H9 (cell line): ENCODE measurements around the gene UCHL1. TPM values are rescaled to one million over a fixed set of nuclear protein-coding genes. Genes with fewer than 3 reads are reported as not detected.

ENCODE experiments used
- DNase-seq: peaks from one replicate; pipeline ENCODE4 v3.0.0-alpha.2; 2017
- H2AFZ ChIP-seq: one replicate; pipeline ENCODE4 v1.6.1; 2013; ENCODE audit warnings: mild to moderate bottlenecking, low read length, control low read depth, moderate library complexity
- H2AK5ac ChIP-seq: 2 replicates; pipeline ENCODE4 v1.6.1; 2013; ENCODE audit warnings: low read length, control low read depth, mixed read lengths; ENCODE audit not compliant: insufficient read length
- H2BK120ac ChIP-seq: one replicate; pipeline ENCODE4 v1.6.1; 2013; ENCODE audit warnings: low read depth, mild to moderate bottlenecking, low read length, control low read depth, inconsistent platforms; ENCODE audit not compliant: poor library complexity, severe bottlenecking
- H2BK12ac ChIP-seq: 2 replicates; pipeline ENCODE4 v1.6.1; 2013; ENCODE audit warnings: low read length, control low read depth, mixed read lengths, low read depth; ENCODE audit not compliant: insufficient read length
- H2BK15ac ChIP-seq: 2 replicates; pipeline ENCODE4 v1.6.1; 2013; ENCODE audit warnings: low read depth, low read length, control low read depth
- H2BK20ac ChIP-seq: one replicate; pipeline ENCODE4 v1.6.1; 2013; ENCODE audit warnings: low read depth, mild to moderate bottlenecking, low read length, control low read depth, inconsistent platforms; ENCODE audit not compliant: poor library complexity, severe bottlenecking
- H2BK5ac ChIP-seq: 2 replicates; pipeline ENCODE4 v1.6.1; 2013; ENCODE audit warnings: low read length, control low read depth, mixed read lengths; ENCODE audit not compliant: insufficient read length
- H3K14ac ChIP-seq: 2 replicates; pipeline ENCODE4 v1.6.1; 2013; ENCODE audit warnings: low read length, control low read depth; ENCODE audit not compliant: insufficient read depth
- H3K18ac ChIP-seq: 2 replicates; pipeline ENCODE4 v1.6.1; 2013; ENCODE audit warnings: low read depth, mild to moderate bottlenecking, mixed read lengths, low read length, control low read depth; ENCODE audit not compliant: insufficient read length
- H3K23ac ChIP-seq: 2 replicates; pipeline ENCODE4 v1.6.1; 2013; ENCODE audit warnings: low read length, control low read depth, mixed read lengths, low read depth; ENCODE audit not compliant: insufficient read length
- H3K23me2 ChIP-seq: 2 replicates; pipeline ENCODE4 v1.6.1; 2013; ENCODE audit warnings: low read depth, mild to moderate bottlenecking, mixed read lengths, low read length, control low read depth; ENCODE audit not compliant: insufficient read length, poor library complexity, severe bottlenecking
- H3K27ac ChIP-seq: 2 replicates; pipeline ENCODE4 v1.5.1; 2013; ENCODE audit warnings: low read length, control low read depth, mixed read lengths, low read depth; ENCODE audit not compliant: insufficient read length
- H3K27me3 ChIP-seq: 2 replicates; pipeline ENCODE4 v1.6.1; 2013; ENCODE audit warnings: low read length, control low read depth, inconsistent platforms; ENCODE audit not compliant: insufficient read depth
- H3K4ac ChIP-seq: 2 replicates; pipeline ENCODE4 v1.6.1; 2013; ENCODE audit warnings: low read depth, mild to moderate bottlenecking, control low read depth, inconsistent platforms, low read length, moderate library complexity
- H3K4me1 ChIP-seq: 2 replicates; pipeline ENCODE4 v1.6.1; 2013; ENCODE audit warnings: low read length, control low read depth, inconsistent platforms; ENCODE audit not compliant: insufficient read depth
- H3K4me2 ChIP-seq: 2 replicates; pipeline ENCODE4 v1.6.1; 2013; ENCODE audit warnings: low read length, control low read depth, mixed read lengths; ENCODE audit not compliant: insufficient read length, insufficient read depth
- H3K56ac ChIP-seq: 2 replicates; pipeline ENCODE4 v1.6.1; 2013; ENCODE audit warnings: low read depth, mild to moderate bottlenecking, mixed read lengths, low read length, control low read depth; ENCODE audit not compliant: insufficient read length
- H3K79me1 ChIP-seq: 2 replicates; pipeline ENCODE4 v1.6.1; 2013; ENCODE audit warnings: low read depth, mild to moderate bottlenecking, moderate library complexity, low read length, control low read depth, inconsistent platforms; ENCODE audit not compliant: insufficient read depth, poor library complexity, severe bottlenecking
- H3K79me2 ChIP-seq: 2 replicates; pipeline ENCODE4 v1.6.1; 2013; ENCODE audit warnings: low read length, control low read depth, inconsistent platforms; ENCODE audit not compliant: insufficient read depth
- H3K9ac ChIP-seq: 2 replicates; pipeline ENCODE4 v1.6.1; 2013; ENCODE audit warnings: low read length, control low read depth, mixed read lengths; ENCODE audit not compliant: insufficient read length; ENCODE audit errors: extremely low read depth
- H3K9me3 ChIP-seq: one replicate; pipeline ENCODE4 v1.6.1; 2013; ENCODE audit warnings: low read depth, low read length, inconsistent platforms; ENCODE audit not compliant: control insufficient read depth
- H3T11ph ChIP-seq: one replicate; pipeline ENCODE4 v1.6.1; 2013; ENCODE audit warnings: mild to moderate bottlenecking, low read length, control low read depth, inconsistent platforms
- H4K20me1 ChIP-seq: one replicate; pipeline ENCODE4 v1.6.1; 2013; ENCODE audit not compliant: control insufficient read depth, insufficient read length, insufficient read depth
- H4K5ac ChIP-seq: 2 replicates; pipeline ENCODE4 v1.6.1; 2013; ENCODE audit warnings: low read depth, mild to moderate bottlenecking, mixed read lengths, low read length, control low read depth; ENCODE audit not compliant: insufficient read length
- H4K8ac ChIP-seq: replicated peaks from 2 replicates; pipeline ENCODE4 v1.6.1; 2013; ENCODE audit warnings: low read length, control low read depth, mixed read lengths, low read depth; ENCODE audit not compliant: insufficient read length
- H4K91ac ChIP-seq: 2 replicates; pipeline ENCODE4 v1.6.1; 2013; ENCODE audit warnings: low read depth, mild to moderate bottlenecking, moderate library complexity, mixed read lengths, low read length, control low read depth; ENCODE audit not compliant: insufficient read length
- H3K27ac Mint-ChIP-seq, 3 experiments: 2 replicates in 2 of 3; 3 replicates in 1 of 3; pipeline ENCODE4 v1.8.0; 2020 to 2021; ENCODE audit warnings: mixed read lengths in 3 of 3, mild to moderate bottlenecking in 1 of 3, moderate library complexity in 1 of 3
- H3K27me3 Mint-ChIP-seq: 2 replicates; pipeline ENCODE4 v1.8.0; 2021; ENCODE audit warnings: low read depth, mild to moderate bottlenecking, moderate library complexity, mixed read lengths
- H3K36me3 Mint-ChIP-seq, 3 experiments: 2 replicates in 2 of 3; 3 replicates in 1 of 3; pipeline ENCODE4 v1.8.0; 2020 to 2021; ENCODE audit warnings: low read depth in 3 of 3, mixed read lengths in 3 of 3; ENCODE audit not compliant: insufficient read depth in 1 of 3
- H3K4me1 Mint-ChIP-seq, 2 experiments: 2 replicates each; pipeline ENCODE4 v1.8.0; 2020; ENCODE audit warnings: mixed read lengths in 2 of 2
- H3K4me3 Mint-ChIP-seq, 2 experiments: 2 replicates in 1 of 2; 3 replicates in 1 of 2; pipeline ENCODE4 v1.8.0; 2020 to 2021; ENCODE audit warnings: mild to moderate bottlenecking in 2 of 2, mixed read lengths in 2 of 2, moderate library complexity in 1 of 2
- H3K9me3 Mint-ChIP-seq, 2 experiments: 2 replicates in 1 of 2; 3 replicates in 1 of 2; pipeline ENCODE4 v1.8.0; 2020; ENCODE audit warnings: mild to moderate bottlenecking in 2 of 2, mixed read lengths in 2 of 2, moderate library complexity in 1 of 2
- WGBS: extraction: QIAGEN DNeasy Blood & Tissue Kit; methylation state at CpG from one replicate; pipeline ENCODE4 v1.1.7; 2013; ENCODE audit warnings: missing lambda C conversion rate, low lambda C conversion rate, mixed read lengths; ENCODE audit not compliant: insufficient read length; ENCODE audit errors: extremely low coverage; 5-methylcytosine and 5-hydroxymethylcytosine counted together
- total RNA-seq: library from RNA; stranded (reverse); gene quantifications from 2 replicates; pipeline ENCODE4 v1.2.1, GENCODE V29; 2021
- TF ChIP-seq, protein P1 (sequence below): fragments of 200-600 bp; sonication (generic); conservative IDR thresholded peaks from 3 replicates; pipeline ENCODE4 v1.8.0; 2021; ENCODE audit warnings: antibody characterized with exemption, mild to moderate bottlenecking

UCHL1 gene
- total RNA-seq, 1 experiment from 2014 or later: 513 TPM

DNA sequence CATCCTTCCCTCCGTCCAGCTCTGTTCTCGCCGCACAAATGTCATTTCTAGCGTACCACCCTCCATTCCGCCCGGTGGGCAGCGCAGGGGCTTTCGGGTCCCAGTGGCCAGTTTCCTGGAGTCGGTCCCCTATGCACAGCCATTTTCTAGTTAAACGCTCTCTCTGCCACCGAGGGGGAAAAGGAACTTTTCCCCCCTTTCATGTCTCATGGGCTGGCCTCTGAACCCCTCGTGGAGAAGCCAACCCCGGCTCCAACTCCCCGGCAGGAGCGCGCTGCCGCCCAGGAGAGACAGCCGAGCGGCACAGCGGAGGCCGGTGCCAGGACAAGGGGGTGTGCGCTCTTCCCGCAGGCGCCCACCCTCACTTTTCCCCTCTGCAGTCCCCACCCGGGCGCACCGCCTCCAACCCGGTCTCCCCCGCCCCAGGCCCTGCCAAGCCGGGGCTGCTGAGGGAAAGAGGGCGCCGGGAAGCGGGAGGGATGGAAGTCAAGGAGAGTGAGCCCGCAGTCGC, 43.0 kb upstream of the UCHL1 start:
- no peak overlapping the region for H3K27ac Mint-ChIP-seq

More for the DNA sequence above, 43.0 kb upstream of the UCHL1 start:
- Histone ChIP-seq H4K5ac (no peak overlapping the region), H3K79me1 (peaks cover 3% of the 10 kb centered on the region), H4K20me1 (no peaks in the 10 kb centered on the region), H2BK15ac (no peak overlapping the region; the same call in 1 of the 2 replicates), H3K4ac (no peak overlapping the region), H3K9ac (peak overlapping the region; percentile 49), H2BK12ac (no peak overlapping the region), H3K9me3 (no peaks in the 10 kb centered on the region), H3K27ac (no peak overlapping the region), H2AK5ac (no peak overlapping the region), H3K23me2 (peaks cover 14% of the 10 kb centered on the region), H2AFZ (no peak overlapping the region), H3K79me2 (peaks cover 3% of the 10 kb centered on the region; the same call in 1 of the 2 replicates), H4K8ac (no peak overlapping the region), H2BK20ac (no peak overlapping the region), H3K18ac (peak overlapping the region; percentile 27), H3K14ac (peak overlapping the region; percentile 13), H3K4me1 (peaks cover 3% of the 10 kb centered on the region; the same call in 1 of the 2 replicates), H2BK5ac (no peak overlapping the region), H3T11ph (no peak overlapping the region), H3K23ac (no peak overlapping the region), H3K4me2 (peak overlapping the region; percentile 79), H3K27me3 (peaks cover 2% of the 10 kb centered on the region; the same call in 1 of the 2 replicates), H4K91ac (no peak overlapping the region), H2BK120ac (no peak overlapping the region), H3K56ac (no peak overlapping the region)
- Mint-ChIP-seq H3K36me3 (no peaks in the 10 kb centered on the region; a peak in 1 of 7 replicates), H3K4me3 (peak overlapping the region; percentile 81 to 93), H3K9me3 (no peaks in the 10 kb centered on the region; a peak in 2 of 5 replicates), H3K4me1 (peaks cover 45 to 54% of the 10 kb centered on the region in 2 experiments), H3K27me3 (peaks cover 14% of the 10 kb centered on the region)
- no CpG with 5 or more reads among the region's 35 CpGs for WGBS
- DNase-seq: no peak
- TF ChIP-seq, protein P1, sequence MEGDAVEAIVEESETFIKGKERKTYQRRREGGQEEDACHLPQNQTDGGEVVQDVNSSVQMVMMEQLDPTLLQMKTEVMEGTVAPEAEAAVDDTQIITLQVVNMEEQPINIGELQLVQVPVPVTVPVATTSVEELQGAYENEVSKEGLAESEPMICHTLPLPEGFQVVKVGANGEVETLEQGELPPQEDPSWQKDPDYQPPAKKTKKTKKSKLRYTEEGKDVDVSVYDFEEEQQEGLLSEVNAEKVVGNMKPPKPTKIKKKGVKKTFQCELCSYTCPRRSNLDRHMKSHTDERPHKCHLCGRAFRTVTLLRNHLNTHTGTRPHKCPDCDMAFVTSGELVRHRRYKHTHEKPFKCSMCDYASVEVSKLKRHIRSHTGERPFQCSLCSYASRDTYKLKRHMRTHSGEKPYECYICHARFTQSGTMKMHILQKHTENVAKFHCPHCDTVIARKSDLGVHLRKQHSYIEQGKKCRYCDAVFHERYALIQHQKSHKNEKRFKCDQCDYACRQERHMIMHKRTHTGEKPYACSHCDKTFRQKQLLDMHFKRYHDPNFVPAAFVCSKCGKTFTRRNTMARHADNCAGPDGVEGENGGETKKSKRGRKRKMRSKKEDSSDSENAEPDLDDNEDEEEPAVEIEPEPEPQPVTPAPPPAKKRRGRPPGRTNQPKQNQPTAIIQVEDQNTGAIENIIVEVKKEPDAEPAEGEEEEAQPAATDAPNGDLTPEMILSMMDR: no peak
